Fibroblast of lung (primary cell): ENCODE measurements around the gene ECPAS. TPM values are rescaled to one million over a fixed set of nuclear protein-coding genes. Genes with fewer than 3 reads are reported as not detected.

Source experiments
- DNase-seq, 2 donors: peaks; one replicate each; pipeline versions ENCODE4 v3.0.0 to v3.0.0-alpha.2; 2010; ENCODE audit warnings: low read depth in 2 of 2
- H2AFZ ChIP-seq: 2 replicates; pipeline ENCODE4 v1.5.1; 2012; ENCODE audit warnings: low read length, control low read depth, inconsistent platforms
- H3K27ac ChIP-seq: 2 replicates; pipeline ENCODE4 v1.5.1; 2011; ENCODE audit warnings: low read length, control low read depth; ENCODE audit not compliant: insufficient read depth
- H3K27me3 ChIP-seq: 2 replicates; pipeline ENCODE4 v1.5.1; 2011; ENCODE audit warnings: mild to moderate bottlenecking, low read length; ENCODE audit not compliant: control insufficient read depth, insufficient read depth
- H3K36me3 ChIP-seq: 2 replicates; pipeline ENCODE4 v1.5.1; 2011; ENCODE audit warnings: low read length; ENCODE audit not compliant: control insufficient read depth, insufficient read depth
- H3K4me1 ChIP-seq: 2 replicates; pipeline ENCODE4 v1.5.1; 2011; ENCODE audit warnings: low read length; ENCODE audit not compliant: control insufficient read depth, insufficient read depth; ENCODE audit errors: extremely low read depth
- H3K4me2 ChIP-seq: 2 replicates; pipeline ENCODE4 v1.5.1; 2011; ENCODE audit warnings: low read length, control low read depth; ENCODE audit not compliant: insufficient read depth; ENCODE audit errors: extremely low read depth
- H3K4me3 ChIP-seq, 4 experiments: fragments of 200-600 bp in 1 of 4; sonication (generic) in 1 of 4; replicated peaks in 1 of 4; 2 replicates each; pipeline ENCODE4 v1.5.1; 2011 to 2016; ENCODE audit warnings: low read length in 4 of 4, low read depth in 3 of 4, mild to moderate bottlenecking in 3 of 4, control low read depth in 2 of 4, inconsistent platforms in 1 of 4, mixed read lengths in 1 of 4; ENCODE audit not compliant: insufficient read depth in 1 of 4; ENCODE audit errors: control extremely low read depth in 1 of 4
- H3K79me2 ChIP-seq: 2 replicates; pipeline ENCODE4 v1.5.1; 2012; ENCODE audit warnings: mild to moderate bottlenecking, low read length, inconsistent platforms; ENCODE audit not compliant: control insufficient read depth, insufficient read depth
- H3K9ac ChIP-seq: 2 replicates; pipeline ENCODE4 v1.5.1; 2011; ENCODE audit warnings: mild to moderate bottlenecking, low read length, control low read depth; ENCODE audit not compliant: insufficient read depth
- H3K9me3 ChIP-seq: 2 replicates; pipeline ENCODE4 v1.5.1; 2012; ENCODE audit warnings: low read depth, low read length; ENCODE audit not compliant: control insufficient read depth, insufficient read depth
- H4K20me1 ChIP-seq: 2 replicates; pipeline ENCODE4 v1.5.1; 2011; ENCODE audit warnings: low read length; ENCODE audit not compliant: control insufficient read depth, insufficient read depth; ENCODE audit errors: extremely low read depth
- CTCF ChIP-seq, 2 donors: IDR thresholded peaks in 1 of 2; conservative IDR thresholded peaks in 1 of 2; 1 replicate in 1 of 2; 2 replicates in 1 of 2; pipeline ENCODE4 v1.5.1; 2011 to 2012; ENCODE audit warnings: low read length in 2 of 2, control low read depth in 1 of 2, inconsistent platforms in 1 of 2, low read depth in 1 of 2, mild to moderate bottlenecking in 1 of 2
- EZH2 ChIP-seq: IDR thresholded peaks from 2 replicates; pipeline ENCODE4 v1.5.1; 2012; ENCODE audit warnings: low read length, control low read depth, mild to moderate bottlenecking; ENCODE audit errors: missing control alignments
- polyA plus RNA-seq, 2 donors: library from polyadenylated mRNA; depleted of rRNA in 1 of 2; stranded (reverse) in 1 of 2; unstranded in 1 of 2; fragments of >200 nt; gene quantifications; 2 replicates each; pipeline ENCODE4 v1.2.1, GENCODE V29; 2011 to 2012; ENCODE audit warnings: missing spikeins in 1 of 2
- total RNA-seq: library from RNA; depleted of rRNA; stranded (reverse); fragments of >200 nt; gene quantifications from 2 replicates; pipeline ENCODE4 v1.2.1, GENCODE V29; 2014

The ECPAS gene
- total and polyA plus RNA-seq, 2 donors (not counting 1 experiment from before 2014, with no cell fraction given) = 42.9 to 140 TPM

- Histone ChIP-seq H3K36me3 (no peaks in the 10 kb centered on the region), H3K27me3 (no peaks in the 10 kb centered on the region), H2AFZ (no peak overlapping the region), H3K4me3 (no peak overlapping the region), H3K79me2 (peaks cover 68% of the 10 kb centered on the region), H3K9ac (no peak overlapping the region), H3K4me1 (no peaks in the 10 kb centered on the region), H4K20me1 (no peaks in the 10 kb centered on the region), H3K27ac (no peak overlapping the region), H3K4me2 (no peak overlapping the region), H3K9me3 (no peaks in the 10 kb centered on the region)
- DNase-seq = no peak
- TF ChIP-seq CTCF (conservative IDR thresholded peaks at IDR 0.05 in 1 of 2, IDR thresholded peaks at IDR 0.05 in 1 of 2; ENCODE audit: low read depth in 1 of 2, low read length in 2 of 2) = no peak
These were observed 29.4 kb downstream of the ECPAS start for GRCh38 chr9:111454751-111455150.

- Histone ChIP-seq H3K4me2 (no peak overlapping the region), H2AFZ (no peak overlapping the region), H3K36me3 (peaks cover 2% of the 10 kb centered on the region), H3K79me2 (peaks cover 43% of the 10 kb centered on the region), H3K9ac (no peak overlapping the region), H4K20me1 (no peaks in the 10 kb centered on the region), H3K9me3 (no peaks in the 10 kb centered on the region), H3K4me3 (no peak overlapping the region), H3K27me3 (no peaks in the 10 kb centered on the region), H3K4me1 (no peaks in the 10 kb centered on the region), H3K27ac (no peak overlapping the region)
- TF ChIP-seq CTCF (conservative IDR thresholded peaks at IDR 0.05 in 1 of 2, IDR thresholded peaks at IDR 0.05 in 1 of 2; ENCODE audit: low read depth in 1 of 2, low read length in 2 of 2) = no peak
- TF ChIP-seq EZH2 = no peak
- peak in 1 of 2 donors; percentile 8 for DNase-seq
These were observed 32.6 kb downstream of the ECPAS start for GRCh38 chr9:111451570-111451969.

GRCh38 chr9:111450124-111450523 is 34.1 kb downstream of the ECPAS start:
- Histone ChIP-seq H3K27ac (no peak overlapping the region), H2AFZ (no peak overlapping the region), H3K79me2 (peaks cover 31% of the 10 kb centered on the region), H3K36me3 (peaks cover 2% of the 10 kb centered on the region), H3K4me2 (no peak overlapping the region), H3K9me3 (no peaks in the 10 kb centered on the region), H4K20me1 (no peaks in the 10 kb centered on the region), H3K9ac (no peak overlapping the region), H3K4me3 (no peak overlapping the region), H3K27me3 (no peaks in the 10 kb centered on the region), H3K4me1 (no peaks in the 10 kb centered on the region)
- TF ChIP-seq CTCF (conservative IDR thresholded peaks at IDR 0.05 in 1 of 2, IDR thresholded peaks at IDR 0.05 in 1 of 2; ENCODE audit: low read depth in 1 of 2, low read length in 2 of 2) (no peak), EZH2 (no peak)
- no peak for DNase-seq
